NT2/D1 (cell line): ENCODE measurements around the gene TEX36.
"Not testable (repeated sequence)": the region's sequence is repeated elsewhere in the genome, so short reads cannot be mapped to it uniquely, and the experiment has no call there.

Experiments
- DNase-seq: peaks from one replicate; pipeline ENCODE4 v3.0.0-alpha.2; 2011; ENCODE audit warnings: low read depth, low spot score
- H3K27me3 ChIP-seq: 2 replicates; pipeline ENCODE4 v1.6.0; 2011; ENCODE audit warnings: mild to moderate bottlenecking; ENCODE audit not compliant: insufficient read length, insufficient read depth
- H3K36me3 ChIP-seq: 2 replicates; pipeline ENCODE4 v1.6.1; 2011; ENCODE audit warnings: mild to moderate bottlenecking, low read length, mixed read lengths; ENCODE audit not compliant: insufficient read depth, insufficient read length
- H3K4me1 ChIP-seq: 2 replicates; pipeline ENCODE4 v1.5.1; 2011; ENCODE audit not compliant: insufficient read depth, insufficient read length
- H3K4me3 ChIP-seq: 2 replicates; pipeline ENCODE4 v1.5.1; 2011; ENCODE audit warnings: low read depth; ENCODE audit not compliant: insufficient read length
- H3K9ac ChIP-seq: 2 replicates; pipeline ENCODE4 v1.6.0; 2011; ENCODE audit warnings: low read depth; ENCODE audit not compliant: insufficient read length
- H3K9me3 ChIP-seq: 2 replicates; pipeline ENCODE4 v1.5.1; 2011; ENCODE audit warnings: mild to moderate bottlenecking, low read length; ENCODE audit not compliant: insufficient read depth
- SUZ12 ChIP-seq: IDR thresholded peaks from 2 replicates; pipeline ENCODE4 v1.6.1; 2011; ENCODE audit not compliant: insufficient read length, insufficient read depth; ENCODE audit errors: extremely low read depth
- YY1 ChIP-seq: IDR thresholded peaks from 2 replicates; pipeline ENCODE4 v1.6.1; 2011; ENCODE audit not compliant: insufficient read length, insufficient read depth
- ZNF274 ChIP-seq: IDR thresholded peaks from 2 replicates; pipeline ENCODE4 v1.6.1; 2011; ENCODE audit warnings: mild to moderate bottlenecking, low read depth, low read length

Gene TEX36

DNA sequence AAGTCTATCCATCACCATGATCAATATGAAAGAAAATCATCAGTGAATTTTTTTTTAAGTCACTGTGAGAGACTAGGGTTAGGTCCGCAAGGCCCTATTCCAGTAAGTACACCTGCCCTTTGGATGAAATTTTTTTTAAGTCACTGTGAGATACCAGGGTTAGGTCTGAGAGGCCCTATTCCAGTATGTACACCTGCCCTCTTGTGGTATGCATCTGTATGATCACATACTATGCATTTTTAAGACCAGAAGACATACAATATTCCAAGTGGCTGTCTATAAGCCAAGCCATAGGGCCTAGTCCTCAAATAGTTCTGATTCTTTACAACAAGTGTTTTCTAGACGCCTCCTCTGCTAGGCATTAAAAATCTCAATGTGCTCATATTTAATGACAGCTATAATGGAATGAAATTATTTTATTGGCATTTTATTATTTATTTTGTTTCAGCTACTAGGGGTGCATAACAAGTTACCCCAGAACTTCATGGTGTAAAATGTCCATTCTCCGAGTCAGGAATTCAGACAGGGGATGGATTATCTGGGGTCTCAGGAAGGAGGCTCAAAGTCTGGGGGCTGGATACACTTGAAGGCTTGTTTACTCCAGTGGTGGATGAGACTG lies 53.1 kb downstream of the TEX36 start:
- H3K27me3 ChIP-seq: no peaks in the 10 kb centered on the region
- no peak for DNase-seq
- TF ChIP-seq ZNF274 (no peak), YY1 (no peak), SUZ12 (no peak)
- no peaks in the 10 kb centered on the region for H3K9me3 ChIP-seq
- H3K36me3 ChIP-seq: no peaks in the 10 kb centered on the region
- no peak overlapping the region for H3K9ac ChIP-seq
- no peak overlapping the region for H3K4me3 ChIP-seq
- H3K4me1 ChIP-seq: no peaks in the 10 kb centered on the region

GRCh38 chr10:125628104-125629049 lies 54.6 kb downstream of the TEX36 start:
- Histone ChIP-seq H3K36me3 (no peaks in the 10 kb centered on the region), H3K4me1 (no peaks in the 10 kb centered on the region), H3K9ac (no peak overlapping the region), H3K4me3 (no peak overlapping the region), H3K27me3 (no peaks in the 10 kb centered on the region), H3K9me3 (no peaks in the 10 kb centered on the region)
- TF ChIP-seq ZNF274 (no peak), YY1 (no peak), SUZ12 (no peak)
- no peak for DNase-seq

GRCh38 chr10:125627646-125628045 lies 55.3 kb downstream of the TEX36 start:
- no peak for DNase-seq
- Histone ChIP-seq H3K9me3 (no peaks in the 10 kb centered on the region), H3K27me3 (no peaks in the 10 kb centered on the region), H3K4me1 (no peaks in the 10 kb centered on the region), H3K9ac (no peak overlapping the region), H3K4me3 (no peak overlapping the region), H3K36me3 (no peaks in the 10 kb centered on the region)
- TF ChIP-seq YY1: no peak

DNA sequence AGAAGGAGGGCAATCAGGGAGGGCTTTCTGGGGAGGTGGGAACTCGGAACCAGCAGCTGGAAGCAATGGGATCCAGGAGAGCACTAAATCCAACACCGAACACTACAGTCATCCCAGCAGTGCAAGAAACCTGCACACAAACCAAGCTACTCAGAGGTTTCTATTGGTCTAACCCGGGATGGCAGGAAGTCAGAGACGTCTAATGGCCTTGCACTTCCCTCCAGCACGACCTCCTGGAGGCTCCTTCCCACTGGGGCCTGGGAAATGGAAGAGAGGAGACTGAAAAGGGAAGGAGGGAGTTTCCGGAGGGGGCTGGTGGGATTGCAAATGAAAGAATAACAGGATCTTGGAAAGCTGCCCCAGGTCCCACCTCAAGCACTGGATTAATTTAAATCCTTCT lies 56.3 kb downstream of the TEX36 start:
- Histone ChIP-seq H3K9me3 (peaks cover 2% of the 10 kb centered on the region; the same call in 1 of the 2 replicates), H3K27me3 (no peaks in the 10 kb centered on the region), H3K4me1 (no peaks in the 10 kb centered on the region), H3K9ac (no peak overlapping the region), H3K4me3 (no peak overlapping the region), H3K36me3 (no peaks in the 10 kb centered on the region)
- TF ChIP-seq ZNF274 (no peak), YY1 (no peak), SUZ12 (no peak)
- no peak for DNase-seq

DNA sequence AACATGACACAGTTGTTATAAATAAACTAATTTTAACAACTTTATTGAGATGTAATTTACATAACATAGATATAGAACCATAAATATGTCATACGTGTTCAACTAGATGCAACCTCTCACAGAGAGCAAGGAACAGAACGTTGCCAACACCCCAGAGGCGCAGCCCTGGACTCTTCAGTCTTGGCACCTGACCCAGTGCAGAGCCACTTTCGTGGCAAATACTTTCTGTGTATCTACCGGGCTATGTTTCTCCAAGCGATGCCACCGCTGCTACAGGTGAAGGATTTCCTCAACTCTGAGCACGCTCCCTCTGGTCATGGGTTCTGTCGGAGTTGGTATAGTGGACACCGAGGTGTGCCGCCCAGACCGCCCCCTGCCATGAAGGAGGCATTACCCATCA lies 57.4 kb downstream of the TEX36 start:
- peaks cover 5% of the 10 kb centered on the region; the same call in 1 of the 2 replicates for H3K9me3 ChIP-seq
- H3K4me1 ChIP-seq: no peaks in the 10 kb centered on the region
- H3K36me3 ChIP-seq: no peaks in the 10 kb centered on the region
- H3K4me3 ChIP-seq: no peak overlapping the region
- H3K9ac ChIP-seq: no peak overlapping the region
- no peak for TF ChIP-seq YY1
- no peak for TF ChIP-seq ZNF274
- no peak for TF ChIP-seq SUZ12
- DNase-seq: no peak
- no peaks in the 10 kb centered on the region for H3K27me3 ChIP-seq

GRCh38 chr10:125624800-125625199 lies 58.2 kb downstream of the TEX36 start:
- DNase-seq: no peak
- no peak overlapping the region for H3K9ac ChIP-seq
- H3K9me3 ChIP-seq: peaks cover 5% of the 10 kb centered on the region; the same call in 1 of the 2 replicates
- no peaks in the 10 kb centered on the region for H3K36me3 ChIP-seq
- no peaks in the 10 kb centered on the region for H3K4me1 ChIP-seq
- TF ChIP-seq ZNF274 (no peak), SUZ12 (no peak), YY1 (no peak)
- no peaks in the 10 kb centered on the region for H3K27me3 ChIP-seq
- no peak overlapping the region for H3K4me3 ChIP-seq

- no peak overlapping the region for H3K9ac ChIP-seq
- peaks cover 5% of the 10 kb centered on the region; the same call in 1 of the 2 replicates for H3K9me3 ChIP-seq
- no peak overlapping the region for H3K4me3 ChIP-seq
- DNase-seq: no peak
- H3K27me3 ChIP-seq: no peaks in the 10 kb centered on the region
- no peaks in the 10 kb centered on the region for H3K36me3 ChIP-seq
- no peak for TF ChIP-seq SUZ12
- no peak for TF ChIP-seq ZNF274
- TF ChIP-seq YY1: no peak
- H3K4me1 ChIP-seq: no peaks in the 10 kb centered on the region
Observed at GRCh38 chr10:125621052-125621451, 61.9 kb downstream of the TEX36 start.

DNA sequence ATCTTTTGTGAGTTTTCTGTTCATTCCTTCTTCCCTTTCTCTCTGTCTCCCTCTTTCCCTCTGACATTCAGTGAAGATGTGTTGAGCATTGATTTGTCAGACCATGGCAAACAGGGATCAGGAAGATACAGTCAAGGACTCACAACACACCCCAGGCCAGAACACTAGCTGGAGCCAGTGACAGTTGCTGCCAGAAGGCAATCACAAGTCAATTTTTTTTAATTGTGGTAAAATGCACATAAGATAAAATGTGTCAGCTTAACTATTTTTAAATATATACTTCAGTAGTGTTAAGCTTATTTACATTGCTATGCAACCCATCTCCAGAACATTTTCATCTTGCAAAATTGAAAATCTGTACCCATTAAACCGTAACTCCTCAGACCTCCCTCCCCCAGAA lies 62.6 kb downstream of the TEX36 start:
- Histone ChIP-seq H3K36me3 (no peaks in the 10 kb centered on the region), H3K27me3 (no peaks in the 10 kb centered on the region), H3K9ac (no peak overlapping the region), H3K4me3 (no peak overlapping the region), H3K9me3 (peaks cover 5% of the 10 kb centered on the region; the same call in 1 of the 2 replicates), H3K4me1 (no peaks in the 10 kb centered on the region)
- TF ChIP-seq YY1 (no peak), ZNF274 (no peak), SUZ12 (no peak)
- DNase-seq: no peak

GRCh38 chr10:125613062-125613461 lies 69.9 kb downstream of the TEX36 start:
- H3K36me3 ChIP-seq, H3K27me3 ChIP-seq, H3K9ac ChIP-seq, H3K4me1 ChIP-seq, H3K9me3 ChIP-seq, H3K4me3 ChIP-seq, DNase-seq: not testable (repeated sequence)
